Peyer's patch (tissue), 4 donors: ENCODE measurements around the gene ASB1.

Experiments used
- POLR2A ChIP-seq, 2 donors: fragments of 450-650 bp; IDR thresholded peaks; one replicate each; pipeline ENCODE4 v1.5.1; 2017; ENCODE audit warnings: antibody characterized with exemption in 2 of 2, mild to moderate bottlenecking in 2 of 2, moderate library complexity in 2 of 2
- TF ChIP-seq, protein P1 (sequence below), 6 experiments: fragments of 450-650 bp in 4 of 6; fragments of 200-600 bp in 2 of 6; sonication (generic) in 1 of 6; IDR thresholded peaks; one replicate each; pipeline ENCODE4 v1.5.1; 2017 to 2019; ENCODE audit warnings: antibody characterized with exemption in 6 of 6, mild to moderate bottlenecking in 3 of 6, moderate library complexity in 1 of 6

DNA sequence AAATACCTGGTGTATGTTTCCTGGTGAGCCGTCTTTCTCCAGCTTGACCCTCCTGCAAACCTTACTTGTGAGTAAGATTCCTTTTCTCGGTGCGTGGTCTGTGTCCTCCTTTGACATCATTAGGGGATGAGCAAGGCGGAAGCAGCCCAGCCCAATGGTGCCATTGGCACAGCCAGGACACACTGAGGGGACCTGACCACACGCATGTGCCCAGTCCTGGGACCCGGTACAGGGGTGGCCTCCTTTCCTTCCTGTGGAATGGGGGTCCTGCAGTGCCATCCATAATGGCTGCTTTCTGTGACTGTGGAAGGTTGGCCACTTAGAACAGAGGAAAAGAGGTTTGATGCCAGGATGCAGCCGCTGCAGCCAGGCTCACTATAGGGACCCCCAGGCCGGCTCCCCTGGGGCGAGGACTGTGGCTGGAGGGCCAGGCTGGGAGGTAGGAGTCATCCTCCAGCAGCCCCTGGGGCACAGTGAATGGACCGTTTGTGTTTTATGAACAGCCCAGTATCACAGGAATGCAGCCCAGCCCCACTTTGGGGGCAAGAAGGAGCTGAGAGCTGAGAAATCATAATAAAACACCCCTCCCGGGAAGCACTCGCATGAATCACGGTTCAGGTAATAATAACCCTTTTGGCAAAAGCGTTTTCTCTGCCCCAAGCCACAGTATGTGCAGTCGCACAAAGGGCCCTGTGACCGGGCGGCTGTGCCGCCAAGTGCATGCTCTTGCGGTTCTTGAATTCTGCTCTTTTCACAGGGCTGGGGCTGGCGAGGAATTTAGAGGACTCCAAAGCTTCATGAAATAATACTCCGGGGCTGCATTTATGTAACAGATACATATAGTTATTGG, 73.2 kb downstream of the ASB1 start:
- TF ChIP-seq POLR2A (IDR thresholded peaks at IDR 0.05), result no peak
- TF ChIP-seq, protein P1, sequence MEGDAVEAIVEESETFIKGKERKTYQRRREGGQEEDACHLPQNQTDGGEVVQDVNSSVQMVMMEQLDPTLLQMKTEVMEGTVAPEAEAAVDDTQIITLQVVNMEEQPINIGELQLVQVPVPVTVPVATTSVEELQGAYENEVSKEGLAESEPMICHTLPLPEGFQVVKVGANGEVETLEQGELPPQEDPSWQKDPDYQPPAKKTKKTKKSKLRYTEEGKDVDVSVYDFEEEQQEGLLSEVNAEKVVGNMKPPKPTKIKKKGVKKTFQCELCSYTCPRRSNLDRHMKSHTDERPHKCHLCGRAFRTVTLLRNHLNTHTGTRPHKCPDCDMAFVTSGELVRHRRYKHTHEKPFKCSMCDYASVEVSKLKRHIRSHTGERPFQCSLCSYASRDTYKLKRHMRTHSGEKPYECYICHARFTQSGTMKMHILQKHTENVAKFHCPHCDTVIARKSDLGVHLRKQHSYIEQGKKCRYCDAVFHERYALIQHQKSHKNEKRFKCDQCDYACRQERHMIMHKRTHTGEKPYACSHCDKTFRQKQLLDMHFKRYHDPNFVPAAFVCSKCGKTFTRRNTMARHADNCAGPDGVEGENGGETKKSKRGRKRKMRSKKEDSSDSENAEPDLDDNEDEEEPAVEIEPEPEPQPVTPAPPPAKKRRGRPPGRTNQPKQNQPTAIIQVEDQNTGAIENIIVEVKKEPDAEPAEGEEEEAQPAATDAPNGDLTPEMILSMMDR (IDR thresholded peaks at IDR 0.05), result no peak
